Mesothelial cell of epicardium (in vitro differentiated cells): ENCODE data around the gene CDH11. TPM values are rescaled to one million over a fixed set of nuclear protein-coding genes. Genes with fewer than 3 reads are reported as not detected.
A peak's percentile ranks its signal among the peaks of the same experiment; 100 is the strongest.

Source experiments
- DNase-seq, 2 experiments: peaks; one replicate each; pipeline ENCODE4 v3.0.0; 2021; ENCODE audit warnings: low spot score in 2 of 2; ENCODE audit not compliant: unreplicated experiment in 2 of 2
- H3K27ac Mint-ChIP-seq: 2 replicates; pipeline ENCODE4 v1.8.0; 2021; ENCODE audit warnings: mixed read lengths
- H3K27me3 Mint-ChIP-seq: 2 replicates; pipeline ENCODE4 v1.8.0; 2021; ENCODE audit warnings: low read depth, mixed read lengths
- H3K36me3 Mint-ChIP-seq: 2 replicates; pipeline ENCODE4 v1.8.0; 2021; ENCODE audit warnings: mixed read lengths
- H3K4me1 Mint-ChIP-seq: 2 replicates; pipeline ENCODE4 v1.8.0; 2021; ENCODE audit warnings: mixed read lengths
- H3K4me3 Mint-ChIP-seq: 2 replicates; pipeline ENCODE4 v1.8.0; 2021; ENCODE audit warnings: mild to moderate bottlenecking, moderate library complexity, mixed read lengths
- H3K9me3 Mint-ChIP-seq: 2 replicates; pipeline ENCODE4 v1.8.0; 2021; ENCODE audit warnings: mixed read lengths
- total RNA-seq: library from RNA; stranded (reverse); gene quantifications from 3 replicates; pipeline ENCODE4 v1.2.1, GENCODE V29; 2021
- TF ChIP-seq, protein P1 (sequence below): fragments of 200-600 bp; sonication (generic); IDR thresholded peaks from one replicate; pipeline ENCODE4 v1.5.0; 2021; ENCODE audit warnings: antibody characterized with exemption; ENCODE audit not compliant: unreplicated experiment

Gene CDH11
- total RNA-seq, 1 donor from 2014 or later = 376 TPM

DNA sequence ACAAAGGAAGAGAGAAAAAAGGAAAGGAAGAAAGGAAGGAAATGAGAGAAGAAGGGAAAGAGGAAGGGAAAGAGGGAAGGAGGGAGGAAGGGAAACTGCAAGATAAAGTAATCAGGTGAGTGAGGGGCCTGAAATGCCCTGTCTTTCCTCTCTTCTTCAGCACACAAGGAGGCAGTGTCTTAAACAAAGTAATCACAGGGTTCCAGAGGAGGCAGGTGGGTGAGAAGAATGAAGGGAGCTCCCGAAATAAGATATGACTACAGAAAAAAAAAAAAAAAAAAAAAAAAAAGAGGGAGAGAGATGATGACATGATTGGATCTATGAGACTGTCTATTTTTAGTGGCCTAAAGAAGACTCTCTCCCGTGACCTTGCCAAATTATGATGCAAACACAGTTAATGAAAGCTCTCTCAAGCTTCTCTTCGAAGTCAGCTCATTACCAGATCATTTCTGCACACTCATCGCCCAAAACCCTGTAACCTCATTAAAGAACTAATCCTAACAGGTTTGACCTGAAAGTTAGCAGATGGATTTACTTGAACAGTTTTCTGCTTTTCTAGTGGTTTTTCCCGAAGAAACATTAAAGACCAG, 53.6 kb downstream of the CDH11 start:
- Mint-ChIP-seq H3K4me1 (peaks cover 27% of the 10 kb centered on the region), H3K27me3 (peaks cover 2% of the 10 kb centered on the region), H3K27ac (peak overlapping the region; percentile 44), H3K9me3 (no peaks in the 10 kb centered on the region), H3K4me3 (no peak overlapping the region), H3K36me3 (no peaks in the 10 kb centered on the region)
- DNase-seq = no peak
- TF ChIP-seq, protein P1, sequence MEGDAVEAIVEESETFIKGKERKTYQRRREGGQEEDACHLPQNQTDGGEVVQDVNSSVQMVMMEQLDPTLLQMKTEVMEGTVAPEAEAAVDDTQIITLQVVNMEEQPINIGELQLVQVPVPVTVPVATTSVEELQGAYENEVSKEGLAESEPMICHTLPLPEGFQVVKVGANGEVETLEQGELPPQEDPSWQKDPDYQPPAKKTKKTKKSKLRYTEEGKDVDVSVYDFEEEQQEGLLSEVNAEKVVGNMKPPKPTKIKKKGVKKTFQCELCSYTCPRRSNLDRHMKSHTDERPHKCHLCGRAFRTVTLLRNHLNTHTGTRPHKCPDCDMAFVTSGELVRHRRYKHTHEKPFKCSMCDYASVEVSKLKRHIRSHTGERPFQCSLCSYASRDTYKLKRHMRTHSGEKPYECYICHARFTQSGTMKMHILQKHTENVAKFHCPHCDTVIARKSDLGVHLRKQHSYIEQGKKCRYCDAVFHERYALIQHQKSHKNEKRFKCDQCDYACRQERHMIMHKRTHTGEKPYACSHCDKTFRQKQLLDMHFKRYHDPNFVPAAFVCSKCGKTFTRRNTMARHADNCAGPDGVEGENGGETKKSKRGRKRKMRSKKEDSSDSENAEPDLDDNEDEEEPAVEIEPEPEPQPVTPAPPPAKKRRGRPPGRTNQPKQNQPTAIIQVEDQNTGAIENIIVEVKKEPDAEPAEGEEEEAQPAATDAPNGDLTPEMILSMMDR = no peak

DNA sequence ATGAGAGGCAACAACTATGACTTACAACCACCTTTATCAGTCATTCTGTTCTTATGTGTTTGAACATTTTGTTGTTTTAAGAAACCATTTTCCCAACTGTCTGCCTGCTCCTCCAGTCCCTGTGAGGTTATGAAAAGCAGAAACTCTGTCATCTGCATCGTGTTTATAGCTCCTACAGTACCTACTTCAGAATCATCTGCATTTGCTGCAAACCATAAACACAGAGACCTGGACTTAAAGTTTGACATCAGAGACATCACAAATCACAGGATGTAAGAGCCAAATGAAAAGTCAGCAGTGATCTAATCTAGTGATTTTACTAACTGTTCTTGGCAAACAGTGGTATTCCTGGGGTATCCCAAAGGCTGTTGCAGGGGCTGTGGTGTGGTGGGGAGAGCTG, 55.2 kb downstream of the CDH11 start:
- Mint-ChIP-seq H3K27me3 (peaks cover 2% of the 10 kb centered on the region), H3K36me3 (no peaks in the 10 kb centered on the region), H3K4me1 (peaks cover 34% of the 10 kb centered on the region), H3K4me3 (no peak overlapping the region), H3K9me3 (no peaks in the 10 kb centered on the region), H3K27ac (no peak overlapping the region)
- TF ChIP-seq, protein P1 = no peak
- no peak for DNase-seq

DNA sequence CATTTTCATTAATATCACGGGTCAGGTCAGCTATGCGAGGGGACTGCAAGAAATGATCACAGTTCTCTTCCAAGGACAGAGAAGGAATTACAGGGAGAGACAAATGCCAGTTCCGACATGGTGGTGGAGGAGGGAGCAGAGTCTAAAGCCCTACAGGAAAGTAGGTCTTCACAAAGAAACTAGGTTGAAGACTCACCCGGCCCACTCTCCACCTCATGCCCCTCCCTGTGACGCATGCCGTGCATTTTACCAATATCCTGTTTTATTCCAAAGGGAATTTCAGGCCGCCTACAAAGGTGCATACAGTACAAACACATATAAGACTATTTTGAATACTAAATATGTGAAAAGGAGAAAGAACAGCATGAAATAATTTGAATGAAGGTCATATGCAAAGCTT, 56.8 kb downstream of the CDH11 start:
- Mint-ChIP-seq H3K9me3 (no peaks in the 10 kb centered on the region), H3K4me1 (peaks cover 27% of the 10 kb centered on the region), H3K27ac (no peak overlapping the region), H3K27me3 (peaks cover 2% of the 10 kb centered on the region), H3K4me3 (no peak overlapping the region), H3K36me3 (no peaks in the 10 kb centered on the region)
- DNase-seq = no peak
- TF ChIP-seq, protein P1 = no peak

DNA sequence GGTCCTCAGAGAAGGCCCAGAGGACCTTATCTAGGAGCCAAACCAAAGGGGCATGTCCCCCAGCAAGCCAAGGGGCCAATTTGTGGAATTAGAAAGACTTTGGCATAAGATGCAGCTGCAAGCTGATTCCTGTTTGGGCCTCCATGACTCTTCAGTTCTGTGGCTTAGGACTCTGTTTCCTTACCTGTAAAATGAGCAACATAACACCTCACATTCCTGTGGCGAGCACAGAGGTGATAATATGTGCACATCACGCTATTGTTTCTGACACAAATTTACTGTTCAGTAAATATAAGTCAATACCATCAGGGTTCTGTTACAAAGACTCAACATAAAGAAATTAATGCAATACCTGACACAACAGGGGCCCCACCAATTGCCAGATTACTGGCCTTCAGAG, 57.7 kb downstream of the CDH11 start:
- H3K4me1 Mint-ChIP-seq = peaks cover 27% of the 10 kb centered on the region

DNA sequence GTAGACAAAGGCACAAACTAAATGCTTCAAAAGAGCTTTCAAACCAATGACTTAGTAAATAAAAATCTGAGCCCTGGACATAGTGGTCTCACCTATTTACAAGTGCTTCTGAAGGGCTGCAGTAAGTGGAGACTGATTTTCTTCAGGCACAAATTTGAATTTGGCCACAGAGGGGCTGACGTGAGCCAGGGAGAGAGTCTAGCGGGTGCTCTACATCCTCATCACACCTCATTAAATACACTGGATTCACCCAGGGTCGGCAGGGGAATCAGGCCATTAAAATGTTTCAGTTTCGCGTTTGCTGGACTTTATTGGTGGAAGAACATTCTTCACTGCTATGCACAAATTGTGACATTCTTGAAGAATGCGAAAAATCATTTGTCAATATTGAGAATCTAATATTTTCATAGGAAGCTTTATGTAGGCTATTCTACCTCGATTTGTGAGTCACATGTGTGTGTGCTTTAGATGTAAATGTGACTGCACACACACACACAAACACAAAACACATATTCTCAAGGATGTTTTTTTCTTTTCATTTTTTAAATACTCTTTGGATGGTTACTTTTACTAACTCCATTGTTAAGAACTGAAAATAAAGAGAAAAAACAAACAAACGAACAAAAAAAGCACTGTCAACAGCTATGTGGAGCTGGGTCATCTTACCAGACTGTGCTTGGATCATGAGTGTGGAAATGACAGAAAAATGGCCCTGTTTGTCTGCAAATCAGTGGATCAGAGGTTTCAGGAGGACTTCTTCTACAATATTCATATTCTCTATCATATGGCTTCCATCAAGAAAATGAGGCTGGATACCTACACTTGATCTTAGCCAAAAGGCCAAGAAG, 58.9 kb downstream of the CDH11 start:
- DNase-seq = no peak
- Mint-ChIP-seq H3K4me1 (peaks cover 22% of the 10 kb centered on the region), H3K4me3 (no peak overlapping the region), H3K9me3 (no peaks in the 10 kb centered on the region), H3K36me3 (no peaks in the 10 kb centered on the region), H3K27ac (peak overlapping the region; percentile 62), H3K27me3 (peaks cover 2% of the 10 kb centered on the region)
- TF ChIP-seq, protein P1 = no peak

More for the DNA sequence above, 57.7 kb downstream of the CDH11 start:
- no peaks in the 10 kb centered on the region for H3K9me3 Mint-ChIP-seq
- TF ChIP-seq, protein P1 = no peak
- DNase-seq = no peak
- H3K4me3 Mint-ChIP-seq = no peak overlapping the region
- H3K36me3 Mint-ChIP-seq = no peaks in the 10 kb centered on the region
- no peak overlapping the region for H3K27ac Mint-ChIP-seq
- peaks cover 2% of the 10 kb centered on the region for H3K27me3 Mint-ChIP-seq
